H1 (cell line): Measurements from ENCODE around the gene OR5H15. TPM values are rescaled to one million over a fixed set of nuclear protein-coding genes. Genes with fewer than 3 reads are reported as not detected.

ENCODE experiments used
- CTCF ChIA-PET: fragments of 300-600 bp; sonication (Branson Sonifier 250); formaldehyde crosslinking; loops from one replicate; lab custom pipeline; 2021; ENCODE audit not compliant: partially characterized antibody; lab: Charles Lee
- POLR2A ChIA-PET: fragments of 300-600 bp; sonication (Branson Sonifier 250); formaldehyde crosslinking; loops from one replicate; lab custom pipeline; 2021; ENCODE audit warnings: inconsistent platforms; ENCODE audit not compliant: partially characterized antibody; lab: Charles Lee
- DNase-seq, 2 experiments: peaks; one replicate each; pipeline versions ENCODE4 v3.0.0 to v3.0.0-alpha.2; 2010 to 2022; ENCODE audit warnings: low spot score in 2 of 2, low read depth in 1 of 2, mixed read lengths in 1 of 2
- FAIRE-seq: peaks from 2 replicates; lab custom pipeline; 2011; peaks lifted over from hg19 to GRCh38; lab: Jason Lieb, UNC
- H2AFZ ChIP-seq: 2 replicates; pipeline ENCODE4 v1.8.1; 2012; ENCODE audit warnings: low read length, inconsistent platforms
- H2AK5ac ChIP-seq: 2 replicates; pipeline ENCODE4 v1.6.1; 2013; ENCODE audit warnings: low read depth, low read length
- H2BK120ac ChIP-seq: replicated peaks from 2 replicates; pipeline ENCODE3; 2013; ENCODE audit warnings: low read depth, low read length, inconsistent platforms
- H2BK12ac ChIP-seq: 2 replicates; pipeline ENCODE4 v1.6.1; 2013; ENCODE audit warnings: low read depth, low read length
- H2BK15ac ChIP-seq: 2 replicates; pipeline ENCODE4 v1.6.1; 2013; ENCODE audit warnings: low read length
- H2BK20ac ChIP-seq: 2 replicates; pipeline ENCODE4 v1.6.1; 2013; ENCODE audit warnings: low read length
- H2BK5ac ChIP-seq: 2 replicates; pipeline ENCODE4 v1.6.1; 2013; ENCODE audit warnings: low read depth, low read length
- H3K14ac ChIP-seq: 2 replicates; pipeline ENCODE4 v1.6.1; 2013; ENCODE audit warnings: inconsistent platforms; ENCODE audit not compliant: insufficient read length
- H3K18ac ChIP-seq: 2 replicates; pipeline ENCODE4 v1.6.1; 2013; ENCODE audit warnings: low read length; ENCODE audit errors: extremely low read depth
- H3K23ac ChIP-seq: 2 replicates; pipeline ENCODE4 v1.6.1; 2013; ENCODE audit warnings: inconsistent platforms; ENCODE audit not compliant: insufficient read length
- H3K23me2 ChIP-seq: 2 replicates; pipeline ENCODE4 v1.6.1; 2013; ENCODE audit warnings: low read depth, low read length
- H3K27ac ChIP-seq: 2 replicates; pipeline ENCODE4 v1.6.1; 2011; ENCODE audit warnings: low read depth, low read length, inconsistent platforms
- H3K27me3 ChIP-seq, 4 experiments: replicated peaks in 1 of 4; 1 replicate in 1 of 4; 2 replicates in 3 of 4; pipeline versions ENCODE4 v1.6.1 to v1.8.1; 2011 to 2013; ENCODE audit warnings: low read length in 3 of 4, mild to moderate bottlenecking in 3 of 4, inconsistent platforms in 2 of 4, mixed read lengths in 2 of 4, moderate library complexity in 1 of 4; ENCODE audit not compliant: control insufficient read depth in 3 of 4, insufficient read depth in 3 of 4; ENCODE audit errors: extremely low read depth in 1 of 4
- H3K36me3 ChIP-seq, 4 experiments: 2 replicates each; pipeline versions ENCODE4 v1.6.1 to v1.8.1; 2011 to 2013; ENCODE audit warnings: mild to moderate bottlenecking in 4 of 4, low read length in 3 of 4, moderate library complexity in 2 of 4, control low read depth in 1 of 4, inconsistent platforms in 1 of 4; ENCODE audit not compliant: insufficient read depth in 4 of 4, control insufficient read depth in 2 of 4
- H3K4ac ChIP-seq: replicated peaks from 2 replicates; pipeline ENCODE3; 2013; ENCODE audit warnings: low read length, low read depth, mixed read lengths, inconsistent platforms; ENCODE audit not compliant: insufficient read length
- H3K4me1 ChIP-seq, 4 experiments: replicated peaks in 1 of 4; 1 replicate in 1 of 4; 2 replicates in 3 of 4; pipeline versions ENCODE4 v1.6.1 to v1.8.1; 2011 to 2013; ENCODE audit warnings: low read length in 3 of 4, inconsistent platforms in 2 of 4, mixed read lengths in 1 of 4; ENCODE audit not compliant: insufficient read depth in 4 of 4, control insufficient read depth in 3 of 4
- H3K4me2 ChIP-seq, 2 experiments: 2 replicates each; pipeline versions ENCODE4 v1.6.1 to v1.8.1; 2011 to 2013; ENCODE audit warnings: low read depth in 2 of 2, low read length in 2 of 2, control low read depth in 1 of 2, inconsistent platforms in 1 of 2, mild to moderate bottlenecking in 1 of 2; ENCODE audit not compliant: insufficient read depth in 1 of 2
- H3K4me3 ChIP-seq, 4 experiments: fragments of 200-600, 300-600 bp in 1 of 4; sonication (generic), shearing (Covaris generic), sonication (Bioruptor Twin) in 1 of 4; 2 replicates each; pipeline versions ENCODE4 v1.5.1 to v1.8.1; 2011 to 2016; ENCODE audit warnings: low read length in 4 of 4, low read depth in 3 of 4, control low read depth in 2 of 4, inconsistent platforms in 2 of 4, mild to moderate bottlenecking in 2 of 4, mixed read lengths in 1 of 4, moderate library complexity in 1 of 4; ENCODE audit not compliant: insufficient read depth in 2 of 4; ENCODE audit errors: extremely low read depth in 1 of 4
- H3K56ac ChIP-seq: replicated peaks from 2 replicates; pipeline ENCODE3; 2013; ENCODE audit warnings: low read depth, mild to moderate bottlenecking, mixed read lengths, low read length, inconsistent platforms; ENCODE audit not compliant: insufficient read length
- H3K79me1 ChIP-seq: 2 replicates; pipeline ENCODE4 v1.6.1; 2013; ENCODE audit warnings: low read depth, low read length, control low read depth
- H3K79me2 ChIP-seq, 2 experiments: 2 replicates each; pipeline versions ENCODE4 v1.6.1 to v1.8.1; 2012 to 2013; ENCODE audit warnings: low read length in 2 of 2, mild to moderate bottlenecking in 2 of 2, inconsistent platforms in 1 of 2; ENCODE audit not compliant: insufficient read depth in 2 of 2, control insufficient read depth in 1 of 2
- H3K9ac ChIP-seq, 4 experiments: replicated peaks in 1 of 4; 1 replicate in 1 of 4; 2 replicates in 3 of 4; pipeline versions ENCODE4 v1.6.1 to v1.8.1; 2011 to 2013; ENCODE audit warnings: low read depth in 3 of 4, low read length in 3 of 4, control low read depth in 2 of 4, mild to moderate bottlenecking in 2 of 4, moderate library complexity in 2 of 4, inconsistent platforms in 1 of 4; ENCODE audit errors: extremely low read depth in 1 of 4
- H3K9me3 ChIP-seq, 2 experiments: 2 replicates each; pipeline versions ENCODE4 v1.6.1 to v1.8.1; 2012 to 2013; ENCODE audit warnings: mild to moderate bottlenecking in 2 of 2, moderate library complexity in 2 of 2, control low read depth in 1 of 2, inconsistent platforms in 1 of 2, low read depth in 1 of 2, low read length in 1 of 2, mixed read lengths in 1 of 2; ENCODE audit not compliant: insufficient read depth in 2 of 2
- H4K20me1 ChIP-seq, 2 experiments: replicated peaks in 1 of 2; 2 replicates each; pipeline versions ENCODE3 to v1.8.1; 2011 to 2013; ENCODE audit warnings: inconsistent platforms in 2 of 2, low read length in 2 of 2, mild to moderate bottlenecking in 1 of 2; ENCODE audit not compliant: insufficient read depth in 2 of 2, control insufficient read depth in 1 of 2
- H4K5ac ChIP-seq: 2 replicates; pipeline ENCODE4 v1.6.1; 2013; ENCODE audit warnings: low read length, low read depth, mixed read lengths, inconsistent platforms; ENCODE audit not compliant: insufficient read length
- H4K8ac ChIP-seq: 2 replicates; pipeline ENCODE4 v1.8.0; 2013; ENCODE audit warnings: mild to moderate bottlenecking, moderate library complexity, low read length, inconsistent platforms; ENCODE audit not compliant: insufficient read depth; ENCODE audit errors: extremely low read depth
- H4K91ac ChIP-seq: replicated peaks from 2 replicates; pipeline ENCODE3; 2013; ENCODE audit warnings: low read length, mixed read lengths, inconsistent platforms; ENCODE audit not compliant: insufficient read length
- BCL11A ChIP-seq, 2 experiments: IDR thresholded peaks; one replicate each; pipeline ENCODE4 v1.6.1; 2011; ENCODE audit warnings: low read depth in 2 of 2, low read length in 2 of 2, mild to moderate bottlenecking in 2 of 2
- CEBPB ChIP-seq: IDR thresholded peaks from 2 replicates; pipeline ENCODE4 v1.6.1; 2012; ENCODE audit warnings: low read depth, low read length
- CTBP2 ChIP-seq: IDR thresholded peaks from 2 replicates; pipeline ENCODE4 v1.7.0; 2011; ENCODE audit warnings: borderline replicate concordance, mild to moderate bottlenecking, moderate library complexity, mixed read lengths, low read length; ENCODE audit not compliant: insufficient read depth, insufficient read length
- CTCF ChIP-seq, 3 experiments: IDR thresholded peaks; 1 replicate in 2 of 3; 2 replicates in 1 of 3; pipeline versions ENCODE4 v1.5.1 to v1.6.1; 2011; ENCODE audit warnings: low read length in 3 of 3, mild to moderate bottlenecking in 3 of 3, inconsistent platforms in 2 of 3, low read depth in 1 of 3, moderate library complexity in 1 of 3; ENCODE audit not compliant: insufficient read depth in 1 of 3; ENCODE audit errors: control extremely low read depth in 1 of 3
- GTF2F1 ChIP-seq: IDR thresholded peaks from 2 replicates; pipeline ENCODE4 v1.6.1; 2012; ENCODE audit warnings: low read depth, low read length, improper control_type of control experiment, borderline replicate concordance
- HDAC2 ChIP-seq, 2 experiments: fragments of 300-600 bp in 1 of 2; sonication (generic) in 1 of 2; IDR thresholded peaks; 2 replicates each; pipeline ENCODE4 v1.6.1; 2011 to 2012; ENCODE audit warnings: low read depth in 2 of 2, low read length in 2 of 2, mild to moderate bottlenecking in 2 of 2, moderate library complexity in 2 of 2, borderline replicate concordance in 1 of 2, inconsistent platforms in 1 of 2
- HDAC6 ChIP-seq: IDR thresholded peaks from one replicate; pipeline ENCODE4 v1.7.1; 2012; ENCODE audit warnings: low read depth, mild to moderate bottlenecking, inconsistent platforms, low read length, moderate library complexity
- PHF8 ChIP-seq: fragments of 200-600 bp; sonication (generic); conservative IDR thresholded peaks from 2 replicates; pipeline ENCODE4 v1.7.1; 2012; ENCODE audit warnings: low read depth, mild to moderate bottlenecking, inconsistent platforms, low read length, moderate library complexity
- POLR2A ChIP-seq, 2 experiments: IDR thresholded peaks; 1 replicate in 1 of 2; 2 replicates in 1 of 2; pipeline ENCODE4 v1.6.1; 2011; ENCODE audit warnings: low read depth in 2 of 2, low read length in 2 of 2, mild to moderate bottlenecking in 2 of 2; ENCODE audit errors: control extremely low read depth in 1 of 2
- RFX5 ChIP-seq: IDR thresholded peaks from 2 replicates; pipeline ENCODE4 v1.6.1; 2011; ENCODE audit warnings: low read depth, low read length, improper control_type of control experiment, borderline replicate concordance
- RXRA ChIP-seq: IDR thresholded peaks from 2 replicates; pipeline ENCODE4 v1.6.1; 2011; ENCODE audit warnings: low read depth, mild to moderate bottlenecking, low read length, moderate library complexity; ENCODE audit not compliant: insufficient read depth
- TEAD4 ChIP-seq: IDR thresholded peaks from 2 replicates; pipeline ENCODE4 v1.6.1; 2012; ENCODE audit warnings: low read depth, low read length, inconsistent platforms, mixed read lengths
- WGBS, 2 experiments: shearing (Covaris generic) in 1 of 2; methylation state at CpG; one replicate each; pipeline versions ENCODE4 v1.1.6 to v1.1.7; 2013 to 2015; ENCODE audit warnings: low lambda C conversion rate in 2 of 2, mixed read lengths in 2 of 2, inconsistent platforms in 1 of 2, low coverage in 1 of 2, missing lambda C conversion rate in 1 of 2; ENCODE audit not compliant: insufficient replicate concordance in 2 of 2, insufficient coverage in 1 of 2, insufficient read length in 1 of 2; ENCODE audit errors: extremely low coverage in 1 of 2, missing lambda C conversion rate in 1 of 2; 5-methylcytosine and 5-hydroxymethylcytosine counted together
- polyA plus RNA-seq, 7 experiments: library from polyadenylated mRNA; depleted of rRNA in 3 of 7; stranded (reverse) in 5 of 7; unstranded in 2 of 7; fragments of >200 nt in 5 of 7; fragments of 200-250 nt in 2 of 7; gene quantifications; 1 replicate in 5 of 7; 2 replicates in 1 of 7; 4 replicates in 1 of 7; pipeline versions ENCODE4 v1.2.1 to v1.2.3, GENCODE V29; 2011 to 2013; ENCODE audit warnings: missing spikeins in 2 of 7, mixed read lengths in 2 of 7
- total RNA-seq: library from RNA; stranded (reverse); fragmentation: NEBNext Ultra II Directional; extraction: Animal tissue kit (Norgen Biotek cat#: 25700); gene quantifications from 2 replicates; pipeline ENCODE4 v1.2.1, GENCODE V29; 2021

The OR5H15 gene
- total and polyA plus RNA-seq, 2 of the 8 experiments (the other 6 are each of a cell fraction or from before 2014, with no cell fraction given) = not detected

- Histone ChIP-seq H3K18ac (no peak overlapping the region), H4K8ac (no peak overlapping the region), H3K4me2 (no peak overlapping the region), H2AK5ac (no peak overlapping the region), H2BK20ac (no peak overlapping the region), H3K27ac (no peak overlapping the region), H3K79me2 (no peaks in the 10 kb centered on the region), H3K56ac (no peak overlapping the region), H3K9me3 (no peaks in the 10 kb centered on the region), H3K4me3 (no peak overlapping the region), H4K20me1 (no peaks in the 10 kb centered on the region), H3K14ac (no peak overlapping the region), H4K91ac (no peak overlapping the region), H3K23me2 (no peaks in the 10 kb centered on the region), H3K4me1 (0 out of 7 replicates have a peak, but pooled peaks cover 0 to 5% (median 0%) of the 10 kb centered on the region in 4 experiments), H4K5ac (no peak overlapping the region), H2BK12ac (no peak overlapping the region), H3K36me3 (no peaks in the 10 kb centered on the region; a peak in 1 of 8 replicates), H2BK120ac (no peak overlapping the region), H2BK5ac (no peak overlapping the region), H3K4ac (no peak overlapping the region), H3K79me1 (no peaks in the 10 kb centered on the region), H2BK15ac (no peak overlapping the region), H3K23ac (no peak overlapping the region), H2AFZ (no peak overlapping the region), H3K9ac (no peak overlapping the region), H3K27me3 (no peaks in the 10 kb centered on the region)
- ChIA-PET POLR2A (interaction anchor here (0.9 kb wide), 1 partner anchor 110 kb away, joined by 3 read pairs; no protein-coding TSS in a partner anchor), CTCF (no interaction called here)
- DNase-seq = no peak
- no peak for FAIRE-seq
- WGBS, 2 experiments = 86 to 100% methylated on average over 1 to 3 of the region's 3 CpGs
- TF ChIP-seq GTF2F1 = no peak
- TF ChIP-seq PHF8 = no peak
- no peak for TF ChIP-seq CTCF (IDR thresholded peaks at IDR 0.05; ENCODE audit: control extremely low read depth in 1 of 3, insufficient read depth in 1 of 3, low read depth in 1 of 3, low read length in 3 of 3)
- no peak for TF ChIP-seq CEBPB
- no peak for TF ChIP-seq RXRA
- TF ChIP-seq BCL11A (IDR thresholded peaks at IDR 0.05; ENCODE audit: low read depth in 2 of 2, low read length in 2 of 2) = no peak
- TF ChIP-seq POLR2A (IDR thresholded peaks at IDR 0.05; ENCODE audit: control extremely low read depth in 1 of 2, low read depth in 2 of 2, low read length in 2 of 2) = no peak
- no peak for TF ChIP-seq CTBP2
- TF ChIP-seq TEAD4 = no peak
- no peak for TF ChIP-seq RFX5
- TF ChIP-seq HDAC2 (IDR thresholded peaks at IDR 0.05; ENCODE audit: borderline replicate concordance in 1 of 2, low read depth in 2 of 2, low read length in 2 of 2) = no peak
- TF ChIP-seq HDAC6 = no peak
These were observed 48.6 kb downstream of the OR5H15 start for GRCh38 chr3:98215051-98215450.
